Hindlimb muscle (tissue), 1 donor: Measurements from ENCODE around the gene ORC3. TPM values are rescaled to one million over a fixed set of nuclear protein-coding genes. Genes with fewer than 3 reads are reported as not detected.
"Not testable (repeated sequence)": the region's sequence is repeated elsewhere in the genome, so short reads cannot be mapped to it uniquely, and the experiment has no call there.

Source experiments
- DNase-seq: peaks from one replicate; pipeline ENCODE4 v3.0.0-alpha.2; 2013
- polyA plus RNA-seq: library from polyadenylated mRNA; unstranded; fragments of 120-200 nt; gene quantifications from one replicate; pipeline ENCODE4 v1.2.1, GENCODE V29; 2013; ENCODE audit not compliant: insufficient read length

Gene ORC3
- polyA plus RNA-seq, 1 donor, result 22.3 TPM

DNA sequence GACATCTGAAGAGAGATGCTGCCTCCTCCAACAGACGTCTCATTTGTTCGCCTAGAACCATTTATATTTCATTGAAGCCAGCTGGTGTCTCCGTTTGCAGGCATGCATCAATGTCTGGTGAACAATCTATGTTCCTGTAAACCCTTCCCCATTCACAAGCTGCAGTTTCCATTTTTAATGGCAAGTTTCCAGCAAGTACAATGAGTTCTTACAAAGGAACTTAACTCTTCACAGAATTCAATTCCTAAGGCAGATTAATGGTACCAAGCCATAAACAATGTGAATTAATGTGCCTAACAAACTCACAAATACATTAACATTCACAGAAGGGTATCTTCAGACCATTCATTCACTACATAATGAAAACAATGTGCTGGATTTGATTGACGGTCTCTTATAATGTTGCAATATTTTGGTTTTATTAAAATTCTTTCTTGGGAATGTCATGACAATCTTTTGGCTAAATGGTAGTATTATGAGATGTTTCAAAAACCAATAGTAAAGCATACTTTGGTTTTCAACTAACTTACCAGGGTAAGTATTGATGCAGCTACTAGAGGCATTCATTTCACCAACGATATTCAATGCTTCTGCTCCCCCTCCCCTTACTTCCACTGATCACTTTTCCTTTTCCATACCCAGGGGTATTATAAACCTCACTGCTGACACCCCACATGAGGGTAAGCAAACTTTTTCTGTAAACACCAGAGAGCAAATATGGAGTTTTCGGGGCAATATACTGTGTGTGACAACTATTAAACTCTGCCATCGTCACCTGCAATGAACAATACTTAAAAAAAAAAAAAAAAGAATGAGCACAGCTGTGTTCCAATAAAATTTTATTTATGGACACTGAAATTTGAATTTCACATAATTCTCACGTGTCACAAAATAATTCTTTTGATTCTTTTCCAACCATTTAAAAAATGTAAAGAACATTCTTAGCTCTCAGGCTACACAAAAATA, 107.9 kb downstream of the ORC3 start:
- DNase-seq, result peak; percentile 50

GRCh38 chr6:87698547-87699006, 108.6 kb downstream of the ORC3 start:
- no peak for DNase-seq

- no peak for DNase-seq
Measured at GRCh38 chr6:87699576-87699975, 109.6 kb downstream of the ORC3 start.

- DNase-seq, result peak; percentile 76
Measured at GRCh38 chr6:87700397-87701343, 110.7 kb downstream of the ORC3 start.

GRCh38 chr6:87701344-87701675, 111.4 kb downstream of the ORC3 start:
- no peak for DNase-seq

GRCh38 chr6:87701676-87702588, 112.0 kb downstream of the ORC3 start, which contains the start of gene AKIRIN2:
Gene AKIRIN2, minus strand, starts transcription at chr6:87702233. Its CDS starts 549 bp downstream, at chr6:87701684.
- DNase-seq, result peak; percentile 98

GRCh38 chr6:87702589-87702945, 112.6 kb downstream of the ORC3 start:
- no peak for DNase-seq

- not testable (repeated sequence) for DNase-seq
Measured at GRCh38 chr6:87703039-87703438, 113.1 kb downstream of the ORC3 start.

- no peak for DNase-seq
Measured at GRCh38 chr6:87705070-87705691, 115.2 kb downstream of the ORC3 start.

GRCh38 chr6:87706187-87706966, 116.4 kb downstream of the ORC3 start:
- DNase-seq, result no peak

DNA sequence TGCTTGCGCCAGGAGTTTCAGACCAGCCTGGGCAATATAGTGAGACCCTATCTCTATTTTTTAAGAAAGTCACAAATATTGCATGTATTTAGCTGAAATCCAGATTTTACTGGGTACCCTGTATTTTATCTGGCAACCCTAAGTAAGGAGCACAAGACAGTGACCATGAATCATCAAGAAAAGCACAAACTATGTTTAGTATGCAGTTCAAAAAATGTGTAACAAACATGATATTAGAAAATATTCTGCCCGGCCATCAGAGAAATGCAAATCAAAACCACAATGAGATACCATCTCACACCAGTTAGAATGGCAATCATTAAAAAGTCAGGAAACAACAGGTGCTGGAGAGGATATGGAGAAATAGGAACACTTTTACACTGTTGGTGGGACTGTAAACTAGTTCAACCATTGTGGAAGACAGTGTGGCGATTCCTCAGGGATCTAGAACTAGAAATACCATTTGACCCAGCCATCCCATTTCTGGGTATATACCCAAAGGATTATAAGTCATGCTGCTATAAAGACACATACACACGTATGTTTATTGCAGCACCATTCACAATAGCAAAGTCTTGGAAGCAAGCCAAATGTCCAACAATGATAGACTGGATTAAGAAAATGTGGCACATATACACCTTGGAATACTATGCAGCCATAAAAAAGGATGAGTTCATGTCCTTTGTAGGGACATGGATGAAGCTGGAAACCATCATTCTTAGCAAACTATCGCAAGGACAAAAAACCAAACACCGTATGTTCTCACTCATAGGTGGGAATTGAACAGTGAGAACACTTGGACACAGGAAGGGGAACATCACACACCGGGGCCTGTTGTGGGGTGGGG, 118.9 kb downstream of the ORC3 start:
- not testable (repeated sequence) for DNase-seq

GRCh38 chr6:87710090-87710489, 120.2 kb downstream of the ORC3 start:
- DNase-seq, result no peak

DNA sequence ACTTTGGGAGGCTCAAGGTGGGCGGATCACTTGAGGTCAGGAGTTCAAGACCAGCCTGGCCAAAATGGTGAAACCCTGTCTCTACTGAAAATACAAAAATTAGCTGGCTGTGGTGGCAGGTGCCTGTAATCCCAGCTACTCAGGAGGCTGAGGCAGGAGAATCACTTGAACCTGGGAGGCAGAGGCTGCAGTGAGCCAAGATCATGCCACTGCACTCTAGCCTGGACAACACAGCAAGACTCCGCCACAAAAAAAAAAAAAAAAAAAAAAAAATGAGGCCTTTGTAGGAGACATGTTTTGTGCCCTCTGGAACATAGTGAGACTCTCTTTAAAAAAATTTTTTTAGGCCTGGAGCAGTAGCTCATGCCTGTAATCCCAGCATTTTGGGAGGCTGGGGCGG, 122.8 kb downstream of the ORC3 start:
- DNase-seq, result not testable (repeated sequence)

DNA sequence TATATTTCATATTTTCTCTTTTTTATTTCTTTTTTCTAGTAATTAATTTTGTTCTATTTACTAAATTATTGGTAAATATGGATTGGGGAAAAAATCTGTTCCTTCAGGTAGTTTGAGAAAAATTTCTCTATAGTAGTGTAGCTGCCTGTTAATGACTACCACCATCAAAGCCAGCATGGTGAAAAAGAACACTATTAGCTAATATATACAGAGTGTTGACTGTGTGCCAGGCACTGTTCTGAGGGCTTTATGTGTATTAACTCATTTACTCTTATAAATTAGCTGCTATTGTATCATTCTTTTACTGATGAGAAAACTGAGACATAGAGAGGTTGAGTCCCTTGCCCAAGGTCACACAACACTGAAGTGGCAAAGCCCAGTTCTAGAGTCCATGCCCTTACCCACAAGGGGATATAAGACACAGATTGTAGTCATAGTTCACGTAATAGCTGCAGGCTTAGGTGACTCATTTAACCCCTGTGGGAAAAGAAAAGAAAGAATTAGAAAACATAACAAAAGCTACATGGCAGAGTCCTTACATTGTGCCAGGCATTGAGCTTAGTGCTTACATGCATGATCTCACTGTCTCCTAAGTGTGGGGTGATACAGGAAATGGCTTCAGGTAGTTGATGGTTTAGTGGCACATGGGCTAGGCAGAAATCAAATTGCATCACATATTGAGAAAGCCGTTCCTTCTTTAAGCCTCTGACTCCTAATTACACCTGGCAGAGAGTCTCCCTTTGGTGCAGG, 124.3 kb downstream of the ORC3 start:
- no peak for DNase-seq
